ENCODE data around the gene STK32B. TPM values are rescaled to one million over a fixed set of nuclear protein-coding genes. Genes with fewer than 3 reads are reported as not detected.

STK32B gene
- total RNA-seq, 4 donors from 2014 or later = 0.39 to 2.7 (median 2.4) TPM

DNA sequence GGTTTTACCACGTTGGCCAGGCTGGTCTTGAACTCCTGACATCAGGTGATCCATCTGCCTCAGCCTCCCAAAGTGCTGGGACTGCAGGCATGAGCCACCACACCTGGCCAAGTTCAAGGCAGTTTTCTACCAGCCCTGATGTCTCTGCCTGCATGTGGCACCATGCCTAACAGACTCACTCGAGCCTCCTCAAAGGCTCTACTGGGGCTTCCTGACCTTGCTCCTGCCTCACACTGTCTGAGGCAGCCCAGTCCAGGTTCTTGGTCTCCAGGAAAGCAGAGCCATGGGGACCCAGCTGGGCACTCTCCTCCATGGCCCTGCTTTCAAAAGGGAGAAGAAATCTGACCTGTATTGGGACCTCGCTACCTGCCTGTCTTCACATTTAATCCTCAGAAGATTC is 370.1 kb downstream of the STK32B start:
- DNase-seq (ENCODE audit: low spot score in 2 of 2) = no peak
- peaks cover 0 to 16% (median 0%) of the 10 kb centered on the region in 4 donors for H3K9me3 ChIP-seq
- H3K4me1 ChIP-seq = no peaks in the 10 kb centered on the region
- no peak overlapping the region for H3K27ac ChIP-seq
- 64 to 75% methylated on average over 3 of the region's 3 CpGs for WGBS, 2 donors
- peaks cover 0 to 16% (median 0%) of the 10 kb centered on the region in 3 donors for H3K36me3 ChIP-seq
- H3K4me3 ChIP-seq = no peak overlapping the region
- no peaks in the 10 kb centered on the region for H3K27me3 ChIP-seq
- TF ChIP-seq EP300 (IDR thresholded peaks at IDR 0.05) = no peak
- TF ChIP-seq CTCF (IDR thresholded peaks at IDR 0.05) = no peak
- no peak for TF ChIP-seq POLR2A (IDR thresholded peaks at IDR 0.05)

DNA sequence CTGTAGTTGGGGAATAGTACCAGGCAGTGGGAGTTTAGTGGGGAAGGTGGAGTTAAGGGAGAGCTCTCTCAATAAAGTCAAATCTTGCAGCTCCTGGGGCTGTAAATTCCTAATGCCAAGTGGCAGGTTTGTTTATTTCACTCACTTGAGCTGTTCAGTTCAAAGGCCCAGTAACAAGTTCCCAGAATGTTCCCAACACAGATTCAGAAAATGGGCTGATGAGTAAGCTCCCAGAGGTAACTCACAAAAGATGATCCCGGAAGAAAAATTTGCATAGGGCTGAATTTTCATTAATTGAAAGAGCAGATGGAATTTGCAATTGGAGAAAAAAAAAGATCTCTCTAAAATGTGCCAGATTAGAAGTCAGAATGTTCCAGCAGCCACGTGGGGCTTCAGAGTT is 370.9 kb downstream of the STK32B start:
- H3K4me1 ChIP-seq = no peaks in the 10 kb centered on the region
- H3K4me3 ChIP-seq = no peak overlapping the region
- 55 to 58% methylated on average over 2 of the region's 2 CpGs for WGBS, 2 donors
- H3K27me3 ChIP-seq = no peaks in the 10 kb centered on the region
- H3K9me3 ChIP-seq = peaks cover 0 to 8% (median 0%) of the 10 kb centered on the region in 4 donors
- DNase-seq (ENCODE audit: low spot score in 2 of 2) = no peak
- H3K36me3 ChIP-seq = peaks cover 0 to 12% (median 0%) of the 10 kb centered on the region in 3 donors
- no peak for TF ChIP-seq CTCF (IDR thresholded peaks at IDR 0.05)
- no peak for TF ChIP-seq EP300 (IDR thresholded peaks at IDR 0.05)
- TF ChIP-seq POLR2A (IDR thresholded peaks at IDR 0.05) = no peak
- H3K27ac ChIP-seq = no peak overlapping the region

GRCh38 chr4:5423670-5424069 is 372.4 kb downstream of the STK32B start:
- Histone ChIP-seq H3K27me3 (no peaks in the 10 kb centered on the region), H3K36me3 (peaks cover 0 to under 1% (median 0%) of the 10 kb centered on the region in 3 donors), H3K9me3 (peaks cover 0 to under 1% (median 0%) of the 10 kb centered on the region in 4 donors), H3K4me1 (no peaks in the 10 kb centered on the region), H3K4me3 (no peak overlapping the region), H3K27ac (no peak overlapping the region)
- DNase-seq (ENCODE audit: low spot score in 2 of 2) = no peak
- TF ChIP-seq CTCF (IDR thresholded peaks at IDR 0.05) = no peak
- TF ChIP-seq POLR2A (IDR thresholded peaks at IDR 0.05) = no peak
- TF ChIP-seq EP300 (IDR thresholded peaks at IDR 0.05) = no peak
- 83 to 90% methylated on average over 3 to 4 of the region's 6 CpGs for WGBS, 2 donors

- H3K27ac ChIP-seq = no peak overlapping the region
- no peaks in the 10 kb centered on the region for H3K4me1 ChIP-seq
- TF ChIP-seq EP300 (IDR thresholded peaks at IDR 0.05) (no peak), POLR2A (IDR thresholded peaks at IDR 0.05) (no peak), CTCF (IDR thresholded peaks at IDR 0.05) (no peak)
- no peaks in the 10 kb centered on the region for H3K27me3 ChIP-seq
- H3K4me3 ChIP-seq = no peak overlapping the region
- WGBS, 2 donors = 85 to 89% methylated on average over 3 of the region's 3 CpGs
- DNase-seq (ENCODE audit: low spot score in 2 of 2) = no peak
- H3K36me3 ChIP-seq = no peaks in the 10 kb centered on the region
- H3K9me3 ChIP-seq = peaks cover 0 to 5% (median 0%) of the 10 kb centered on the region in 4 donors
Observed at GRCh38 chr4:5424211-5424610, 372.9 kb downstream of the STK32B start.

DNA sequence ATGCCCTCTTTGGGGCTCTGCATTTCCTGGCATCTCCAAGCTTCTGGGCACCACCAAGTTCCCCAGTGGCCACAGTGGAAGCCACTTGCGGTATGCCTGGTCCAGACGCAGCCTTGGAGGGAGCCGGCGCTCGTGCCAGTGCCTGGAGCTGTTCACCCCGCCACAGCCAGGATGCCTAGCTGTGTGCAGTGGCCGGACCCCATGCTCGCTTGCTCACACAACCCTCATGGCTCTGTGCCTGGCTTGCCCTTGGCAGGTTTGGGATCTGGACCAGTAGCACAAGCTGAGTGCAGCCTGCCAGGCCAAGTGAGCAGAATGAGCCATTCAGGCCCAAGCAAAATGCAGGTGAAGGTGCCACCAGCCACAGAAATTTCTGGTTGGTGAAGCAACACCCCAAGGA is 373.6 kb downstream of the STK32B start:
- no peaks in the 10 kb centered on the region for H3K27me3 ChIP-seq
- no peaks in the 10 kb centered on the region for H3K36me3 ChIP-seq
- H3K27ac ChIP-seq = no peak overlapping the region
- no peak overlapping the region for H3K4me3 ChIP-seq
- peaks cover 0 to 11% (median 0%) of the 10 kb centered on the region in 4 donors for H3K9me3 ChIP-seq
- WGBS, 2 donors = 95 to 97% methylated on average over 5 to 8 of the region's 8 CpGs
- TF ChIP-seq POLR2A (IDR thresholded peaks at IDR 0.05) = no peak
- TF ChIP-seq CTCF (IDR thresholded peaks at IDR 0.05) = no peak
- no peak for TF ChIP-seq EP300 (IDR thresholded peaks at IDR 0.05)
- no peak for DNase-seq (ENCODE audit: low spot score in 2 of 2)
- H3K4me1 ChIP-seq = no peaks in the 10 kb centered on the region
